Measurements from ENCODE around the gene TMED9. TPM values are rescaled to one million over a fixed set of nuclear protein-coding genes. Genes with fewer than 3 reads are reported as not detected.

The TMED9 gene
- total RNA-seq, 1 donor from 2014 or later, result 146 TPM

Other genes with a start within 250 kb of the TMED9 start
- gene LMAN2, start 240.5 kb upstream of the TMED9 start, total RNA-seq, result 155 and 179 TPM in 2 replicates
- gene RGS14, start 234.3 kb upstream of the TMED9 start, total RNA-seq, result 2.5 and 4.1 TPM in 2 replicates
- not detected in 2 replicates for gene SLC34A1, start 207.8 kb upstream of the TMED9 start, total RNA-seq
- not detected in 2 replicates for gene PFN3, start 191.5 kb upstream of the TMED9 start, total RNA-seq
- gene F12, start 182.6 kb upstream of the TMED9 start, total RNA-seq, result 0.86 and 0.94 TPM in 2 replicates
- gene GRK6, start 165.5 kb upstream of the TMED9 start, total RNA-seq, result 19.8 and 27.8 TPM in 2 replicates
- 23.1 and 38.7 TPM in 2 replicates for gene PRR7, start 145.4 kb upstream of the TMED9 start, total RNA-seq
- 311 and 455 TPM in 2 replicates for gene DBN1, start 118.6 kb upstream of the TMED9 start, total RNA-seq
- gene PDLIM7, start 94.6 kb upstream of the TMED9 start, total RNA-seq, result 302 and 340 TPM in 2 replicates
- gene DOK3, start 82.4 kb upstream of the TMED9 start, total RNA-seq, result 21.7 and 29.3 TPM in 2 replicates
- gene DDX41, start 75.2 kb upstream of the TMED9 start, total RNA-seq, result 87.2 and 112 TPM in 2 replicates
- 33.5 and 42.0 TPM in 2 replicates for gene FAM193B, start 37.6 kb upstream of the TMED9 start, total RNA-seq
- 29.3 and 36.7 TPM in 2 replicates for gene B4GALT7, start 7.9 kb downstream of the TMED9 start, total RNA-seq
- 0.19 and 0.57 TPM in 2 replicates for gene FAM153A, start 190.7 kb downstream of the TMED9 start, total RNA-seq